ENCODE measurements around the gene MAST4. TPM values are rescaled to one million over a fixed set of nuclear protein-coding genes. Genes with fewer than 3 reads are reported as not detected.

MAST4 gene
- polyA plus RNA-seq, 2 of the 4 experiments (the other 2 are of a cell fraction), result 1.2 to 5.8 TPM

GRCh38 chr5:66742896-66743247 is 146.7 kb downstream of the MAST4 start (continued):
- no peak for TF ChIP-seq KDM1A (IDR thresholded peaks at IDR 0.05; ENCODE audit: low read depth)
- TF ChIP-seq NPAS2 (CRISPR knock-in tag; IDR thresholded peaks at IDR 0.05; ENCODE audit: borderline replicate concordance), result no peak
- no peak for TF ChIP-seq MAFK (IDR thresholded peaks at IDR 0.05; ENCODE audit: partially characterized antibody)

DNA sequence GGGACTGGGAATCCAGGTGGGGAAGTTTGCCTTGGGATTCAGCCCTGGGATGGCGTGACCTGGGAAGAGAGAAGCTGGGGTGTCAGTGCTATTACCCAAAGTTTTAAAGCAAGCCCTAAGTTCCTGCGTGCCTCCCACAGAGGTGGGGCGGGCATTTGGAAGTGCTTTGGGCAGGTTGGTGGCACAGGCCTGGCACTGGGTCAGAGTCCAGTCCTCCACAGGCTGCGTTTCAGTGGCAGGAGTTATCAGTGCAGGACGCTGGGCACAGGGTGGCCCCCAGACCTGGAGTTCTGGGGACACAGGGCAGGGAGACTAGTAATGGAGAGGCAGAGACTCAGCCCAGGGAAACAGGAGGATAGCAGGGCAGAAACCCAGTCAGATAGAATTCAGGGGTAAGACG is 147.2 kb downstream of the MAST4 start:
- no peak for TF ChIP-seq ZSCAN20 (CRISPR knock-in tag; IDR thresholded peaks at IDR 0.05)
- no peak for TF ChIP-seq POLR2AphosphoS2 (conservative IDR thresholded peaks at IDR 0.05; ENCODE audit: low read length)
- no peak for TF ChIP-seq RNF2 (IDR thresholded peaks at IDR 0.05; ENCODE audit: borderline replicate concordance, low read depth)
- TF ChIP-seq PBX3 (IDR thresholded peaks at IDR 0.05), result no peak
- TF ChIP-seq ESRRA (IDR thresholded peaks at IDR 0.05; ENCODE audit: borderline replicate concordance, low read length), result no peak
- no peak for TF ChIP-seq HOXB13 (CRISPR knock-in tag; IDR thresholded peaks at IDR 0.05; ENCODE audit: low read depth)
- TF ChIP-seq NPAS2 (CRISPR knock-in tag; IDR thresholded peaks at IDR 0.05; ENCODE audit: borderline replicate concordance), result no peak
- TF ChIP-seq CHD4 (IDR thresholded peaks at IDR 0.05; ENCODE audit: borderline replicate concordance), result no peak
- TF ChIP-seq HDAC2 (IDR thresholded peaks at IDR 0.05), result no peak
- no peak for TF ChIP-seq RAD21 (conservative IDR thresholded peaks at IDR 0.05 in 1 of 2, IDR thresholded peaks at IDR 0.05 in 1 of 2)
- no peak for TF ChIP-seq MYC (IDR thresholded peaks at IDR 0.05; ENCODE audit: borderline replicate concordance, low read length)
- no peak for TF ChIP-seq CEBPB (IDR thresholded peaks at IDR 0.05)
- FAIRE-seq (no peak), ATAC-seq (no peak), DNase-seq (ENCODE audit: low read depth in 1 of 2, low spot score in 1 of 2) (no peak)
- H3K9me3 ChIP-seq, result no peaks in the 10 kb centered on the region
- 0 out of 3 replicates have a peak, but pooled peaks cover 2% of the 10 kb centered on the region for H3K4me1 ChIP-seq
- POLR2A ChIA-PET, result no interaction called here
- no peak overlapping the region for H3K27ac ChIP-seq
- CTCF ChIA-PET, result interaction anchor here (0.6 to 2.1 kb wide), 3 partner anchors 72 to 436 kb away, joined by 3 to 5 read pairs (median 4); no protein-coding TSS in a partner anchor
- H3K4me3 ChIP-seq, result no peak overlapping the region
- WGBS (ENCODE audit: missing lambda C conversion rate), result 42% methylated on average over 4 of the region's 6 CpGs
- no peak overlapping the region for H3K4me2 ChIP-seq

- ChIA-PET CTCF (interaction anchor here (0.6 to 2.1 kb wide), 3 partner anchors 107 to 436 kb away, joined by 4 to 5 read pairs (median 4); no protein-coding TSS in a partner anchor), POLR2A (no interaction called here)
- Histone ChIP-seq H3K4me1 (0 out of 3 replicates have a peak, but pooled peaks cover 2% of the 10 kb centered on the region), H3K9me3 (no peaks in the 10 kb centered on the region), H3K4me3 (no peak overlapping the region), H3K27ac (no peak overlapping the region), H3K4me2 (no peak overlapping the region)
- FAIRE-seq, result no peak
- WGBS (ENCODE audit: missing lambda C conversion rate), result 21% methylated on average over 4 of the region's 4 CpGs
- ATAC-seq, result no peak
- no peak for DNase-seq (ENCODE audit: low read depth in 1 of 2, low spot score in 1 of 2)
- TF ChIP-seq, protein P1, sequence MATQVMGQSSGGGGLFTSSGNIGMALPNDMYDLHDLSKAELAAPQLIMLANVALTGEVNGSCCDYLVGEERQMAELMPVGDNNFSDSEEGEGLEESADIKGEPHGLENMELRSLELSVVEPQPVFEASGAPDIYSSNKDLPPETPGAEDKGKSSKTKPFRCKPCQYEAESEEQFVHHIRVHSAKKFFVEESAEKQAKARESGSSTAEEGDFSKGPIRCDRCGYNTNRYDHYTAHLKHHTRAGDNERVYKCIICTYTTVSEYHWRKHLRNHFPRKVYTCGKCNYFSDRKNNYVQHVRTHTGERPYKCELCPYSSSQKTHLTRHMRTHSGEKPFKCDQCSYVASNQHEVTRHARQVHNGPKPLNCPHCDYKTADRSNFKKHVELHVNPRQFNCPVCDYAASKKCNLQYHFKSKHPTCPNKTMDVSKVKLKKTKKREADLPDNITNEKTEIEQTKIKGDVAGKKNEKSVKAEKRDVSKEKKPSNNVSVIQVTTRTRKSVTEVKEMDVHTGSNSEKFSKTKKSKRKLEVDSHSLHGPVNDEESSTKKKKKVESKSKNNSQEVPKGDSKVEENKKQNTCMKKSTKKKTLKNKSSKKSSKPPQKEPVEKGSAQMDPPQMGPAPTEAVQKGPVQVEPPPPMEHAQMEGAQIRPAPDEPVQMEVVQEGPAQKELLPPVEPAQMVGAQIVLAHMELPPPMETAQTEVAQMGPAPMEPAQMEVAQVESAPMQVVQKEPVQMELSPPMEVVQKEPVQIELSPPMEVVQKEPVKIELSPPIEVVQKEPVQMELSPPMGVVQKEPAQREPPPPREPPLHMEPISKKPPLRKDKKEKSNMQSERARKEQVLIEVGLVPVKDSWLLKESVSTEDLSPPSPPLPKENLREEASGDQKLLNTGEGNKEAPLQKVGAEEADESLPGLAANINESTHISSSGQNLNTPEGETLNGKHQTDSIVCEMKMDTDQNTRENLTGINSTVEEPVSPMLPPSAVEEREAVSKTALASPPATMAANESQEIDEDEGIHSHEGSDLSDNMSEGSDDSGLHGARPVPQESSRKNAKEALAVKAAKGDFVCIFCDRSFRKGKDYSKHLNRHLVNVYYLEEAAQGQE (IDR thresholded peaks at IDR 0.05), result no peak
- TF ChIP-seq CHD4 (IDR thresholded peaks at IDR 0.05; ENCODE audit: borderline replicate concordance) (no peak), JUNB (IDR thresholded peaks at IDR 0.05) (no peak), TFCP2L1 (CRISPR knock-in tag; IDR thresholded peaks at IDR 0.05) (no peak), RAD21 (conservative IDR thresholded peaks at IDR 0.05 in 1 of 2, IDR thresholded peaks at IDR 0.05 in 1 of 2) (no peak), BHLHE40 (IDR thresholded peaks at IDR 0.05; ENCODE audit: low read depth, low read length) (no peak), CTCF (IDR thresholded peaks at IDR 0.05) (no peak), TP53 (CRISPR knock-in tag; IDR thresholded peaks at IDR 0.05) (no peak), EHF (CRISPR knock-in tag; IDR thresholded peaks at IDR 0.05) (no peak), NR3C1 (IDR thresholded peaks at IDR 0.05) (no peak), RFX5 (IDR thresholded peaks at IDR 0.05) (no peak)
- TF ChIP-seq, protein P2, sequence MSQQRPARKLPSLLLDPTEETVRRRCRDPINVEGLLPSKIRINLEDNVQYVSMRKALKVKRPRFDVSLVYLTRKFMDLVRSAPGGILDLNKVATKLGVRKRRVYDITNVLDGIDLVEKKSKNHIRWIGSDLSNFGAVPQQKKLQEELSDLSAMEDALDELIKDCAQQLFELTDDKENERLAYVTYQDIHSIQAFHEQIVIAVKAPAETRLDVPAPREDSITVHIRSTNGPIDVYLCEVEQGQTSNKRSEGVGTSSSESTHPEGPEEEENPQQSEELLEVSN (IDR thresholded peaks at IDR 0.05; ENCODE audit: borderline replicate concordance, low read depth), result no peak
- TF ChIP-seq, protein P3, sequence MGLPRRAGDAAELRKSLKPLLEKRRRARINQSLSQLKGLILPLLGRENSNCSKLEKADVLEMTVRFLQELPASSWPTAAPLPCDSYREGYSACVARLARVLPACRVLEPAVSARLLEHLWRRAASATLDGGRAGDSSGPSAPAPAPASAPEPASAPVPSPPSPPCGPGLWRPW (IDR thresholded peaks at IDR 0.05), result no peak
- TF ChIP-seq, protein P4, sequence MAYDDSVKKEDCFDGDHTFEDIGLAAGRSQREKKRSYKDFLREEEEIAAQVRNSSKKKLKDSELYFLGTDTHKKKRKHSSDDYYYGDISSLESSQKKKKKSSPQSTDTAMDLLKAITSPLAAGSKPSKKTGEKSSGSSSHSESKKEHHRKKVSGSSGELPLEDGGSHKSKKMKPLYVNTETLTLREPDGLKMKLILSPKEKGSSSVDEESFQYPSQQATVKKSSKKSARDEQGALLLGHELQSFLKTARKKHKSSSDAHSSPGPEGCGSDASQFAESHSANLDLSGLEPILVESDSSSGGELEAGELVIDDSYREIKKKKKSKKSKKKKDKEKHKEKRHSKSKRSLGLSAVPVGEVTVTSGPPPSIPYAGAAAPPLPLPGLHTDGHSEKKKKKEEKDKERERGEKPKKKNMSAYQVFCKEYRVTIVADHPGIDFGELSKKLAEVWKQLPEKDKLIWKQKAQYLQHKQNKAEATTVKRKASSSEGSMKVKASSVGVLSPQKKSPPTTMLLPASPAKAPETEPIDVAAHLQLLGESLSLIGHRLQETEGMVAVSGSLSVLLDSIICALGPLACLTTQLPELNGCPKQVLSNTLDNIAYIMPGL (CRISPR knock-in tag; IDR thresholded peaks at IDR 0.05; ENCODE audit: borderline replicate concordance), result no peak
Measured at GRCh38 chr5:66744040-66744439, 147.8 kb downstream of the MAST4 start.

All from A549 (cell line).